NCI-H1930 (cell line): ENCODE measurements around the gene ETNPPL.

ENCODE experiments used
- DNase-seq, 2 experiments: peaks; one replicate each; lab custom pipeline; 2025; lab: John Stamatoyannopoulos, UW

ETNPPL gene

DNA sequence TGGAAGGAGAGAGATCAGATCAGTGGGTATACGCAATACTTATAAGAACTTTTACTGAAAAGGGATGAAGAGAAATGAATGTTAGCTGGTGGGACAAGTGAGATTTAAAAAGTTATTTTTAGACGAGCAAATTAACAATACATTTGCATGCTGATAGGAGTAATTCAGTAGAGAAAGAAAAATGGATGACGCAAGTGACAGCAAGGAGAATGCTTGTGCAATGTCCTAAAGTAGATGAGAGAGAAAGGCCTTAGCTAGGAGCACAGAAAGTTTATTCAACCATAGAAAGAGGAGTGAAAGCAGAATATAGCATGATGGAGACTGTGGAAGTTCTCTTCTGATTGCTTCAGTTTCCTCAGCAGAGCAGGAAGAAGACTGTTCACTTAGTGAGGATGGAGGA is 66.7 kb downstream of the ETNPPL start:
- no peak for DNase-seq

DNA sequence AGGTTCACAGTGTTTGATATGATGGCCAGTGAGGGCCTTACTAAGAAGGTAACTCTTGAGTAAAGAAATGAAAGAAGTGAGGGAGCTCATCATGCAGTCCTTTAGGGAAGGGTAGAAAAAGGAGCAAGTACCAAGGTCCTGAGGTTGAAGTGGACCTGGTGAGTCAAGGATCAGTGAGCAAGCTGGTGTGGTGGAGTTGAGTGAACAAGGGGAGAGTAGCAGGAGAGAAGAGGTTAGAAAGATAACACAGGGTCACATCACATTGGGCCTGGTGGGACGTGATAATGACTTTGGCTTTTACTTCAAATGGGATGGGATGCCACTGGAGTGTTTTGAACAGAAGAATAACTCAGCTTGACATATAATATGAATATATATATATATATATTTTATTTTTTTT is 67.8 kb downstream of the ETNPPL start:
- DNase-seq: no peak

DNA sequence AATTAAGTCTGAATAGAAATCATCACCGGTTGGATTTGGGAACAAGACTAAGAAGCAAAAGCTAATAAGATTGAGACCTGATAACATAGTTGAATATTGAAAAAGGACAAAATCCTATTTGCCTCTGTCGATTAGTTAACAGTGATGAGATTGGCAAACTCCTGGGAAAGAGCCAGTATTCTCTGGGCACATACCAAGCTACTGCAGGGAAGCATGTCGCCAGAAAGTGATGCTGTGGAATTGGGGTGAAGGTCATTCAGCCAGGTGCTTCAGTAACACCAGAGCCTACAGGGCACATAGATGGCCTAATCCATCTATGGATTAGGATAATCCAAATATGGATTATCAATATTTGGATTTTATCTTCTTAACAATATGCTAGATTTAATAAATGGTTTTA is 68.4 kb downstream of the ETNPPL start:
- no peak for DNase-seq

DNA sequence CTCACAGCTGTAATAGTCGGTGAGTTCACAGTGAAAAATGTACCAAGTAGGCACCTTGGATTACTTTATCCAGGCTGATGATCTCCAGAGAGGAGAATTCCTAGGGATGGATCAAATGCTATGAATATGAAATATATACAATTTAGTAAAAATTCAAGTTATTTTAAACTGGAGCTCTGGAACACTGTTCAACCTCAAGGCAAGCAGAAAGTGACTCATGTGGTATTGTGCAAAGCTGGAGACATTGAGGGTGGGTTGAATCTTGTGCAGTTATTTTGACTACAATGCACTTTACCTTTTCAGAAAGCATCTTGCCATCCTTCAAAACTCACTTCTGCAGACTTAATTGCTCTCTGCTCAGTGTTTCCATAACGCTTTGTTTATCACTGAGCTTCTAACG is 69.0 kb downstream of the ETNPPL start:
- DNase-seq: no peak

DNA sequence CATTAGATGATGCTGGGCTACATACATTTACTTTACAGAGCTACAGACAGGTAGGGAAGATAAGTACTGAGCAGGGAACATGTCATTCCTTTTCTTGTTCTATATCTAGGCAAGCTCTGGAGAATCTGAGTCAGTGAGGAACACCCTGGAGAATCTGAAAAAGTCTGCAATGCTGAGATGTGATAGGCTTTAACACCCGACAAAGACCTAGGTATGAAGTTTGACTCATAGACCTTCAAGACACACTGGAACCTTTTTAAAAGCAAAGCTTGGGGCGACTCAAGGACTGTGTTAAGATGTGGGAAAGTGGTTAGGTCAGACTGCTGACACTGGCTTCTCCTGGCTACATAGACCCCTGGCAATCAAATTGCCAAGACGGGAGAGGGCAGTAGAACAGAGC is 69.6 kb downstream of the ETNPPL start:
- no peak for DNase-seq
